NCI-H2227 treated with DMSO at 0.1 percent for 48 hours (cell line): ENCODE data around the gene SLC45A3.

Experiments
- DNase-seq: peaks from one replicate; lab custom pipeline; 2025; lab: John Stamatoyannopoulos, UW

SLC45A3 gene

DNA sequence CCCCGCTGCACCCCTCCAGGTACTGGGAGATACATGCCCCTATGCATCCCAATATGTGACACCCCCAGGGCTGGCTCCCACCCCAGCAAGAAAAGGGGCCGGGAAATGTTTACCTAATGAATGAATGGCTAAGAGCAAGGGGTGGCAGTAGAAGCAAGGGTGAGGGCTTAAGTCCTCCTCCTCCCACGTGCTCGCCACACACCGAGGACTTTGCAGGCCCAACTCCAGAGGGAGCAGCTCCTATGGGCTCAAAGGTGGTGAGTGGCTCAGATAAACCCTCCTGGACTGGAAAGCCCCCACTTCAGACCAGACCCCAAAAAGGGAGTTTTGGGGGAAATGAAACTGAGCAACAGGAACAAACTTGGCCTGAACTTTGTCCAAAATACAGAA lies 11.4 kb downstream of the SLC45A3 start:
- DNase-seq, result no peak

DNA sequence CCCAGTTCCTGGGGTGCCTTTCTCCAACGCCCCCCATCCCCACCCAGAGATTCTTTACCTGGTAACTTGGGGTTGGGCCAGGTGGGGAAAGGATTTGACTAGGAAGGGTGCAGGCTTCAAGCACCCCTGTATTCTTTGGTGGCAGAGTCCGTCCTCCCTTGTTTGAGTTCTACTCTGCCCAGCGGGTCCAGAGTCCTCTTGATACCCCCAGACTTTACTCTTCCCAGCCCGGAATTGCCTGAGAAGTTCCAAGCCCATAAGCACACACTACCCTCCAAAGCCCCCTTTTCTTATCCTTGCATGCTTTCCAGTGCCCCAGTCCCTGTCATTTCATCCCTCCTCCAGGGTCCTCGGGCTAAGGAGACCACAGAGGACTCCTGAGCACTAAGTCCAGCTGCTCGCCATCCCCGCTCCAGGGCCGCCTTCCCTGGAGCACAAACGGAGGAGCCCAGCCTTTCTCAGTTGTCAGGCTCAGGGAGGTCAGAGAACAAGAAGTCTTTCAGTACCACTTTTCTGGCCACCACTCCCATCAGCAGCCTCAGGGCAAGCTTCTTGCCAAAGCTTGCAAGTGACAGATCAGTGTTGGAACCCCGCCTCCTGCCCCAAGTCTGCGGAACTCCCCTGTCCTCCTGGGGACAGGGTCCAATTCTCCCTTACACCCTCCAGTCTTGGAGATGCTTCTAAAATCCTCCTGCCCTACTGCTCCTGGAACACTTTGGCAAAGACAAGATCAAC lies 12.2 kb downstream of the SLC45A3 start:
- no peak for DNase-seq

DNA sequence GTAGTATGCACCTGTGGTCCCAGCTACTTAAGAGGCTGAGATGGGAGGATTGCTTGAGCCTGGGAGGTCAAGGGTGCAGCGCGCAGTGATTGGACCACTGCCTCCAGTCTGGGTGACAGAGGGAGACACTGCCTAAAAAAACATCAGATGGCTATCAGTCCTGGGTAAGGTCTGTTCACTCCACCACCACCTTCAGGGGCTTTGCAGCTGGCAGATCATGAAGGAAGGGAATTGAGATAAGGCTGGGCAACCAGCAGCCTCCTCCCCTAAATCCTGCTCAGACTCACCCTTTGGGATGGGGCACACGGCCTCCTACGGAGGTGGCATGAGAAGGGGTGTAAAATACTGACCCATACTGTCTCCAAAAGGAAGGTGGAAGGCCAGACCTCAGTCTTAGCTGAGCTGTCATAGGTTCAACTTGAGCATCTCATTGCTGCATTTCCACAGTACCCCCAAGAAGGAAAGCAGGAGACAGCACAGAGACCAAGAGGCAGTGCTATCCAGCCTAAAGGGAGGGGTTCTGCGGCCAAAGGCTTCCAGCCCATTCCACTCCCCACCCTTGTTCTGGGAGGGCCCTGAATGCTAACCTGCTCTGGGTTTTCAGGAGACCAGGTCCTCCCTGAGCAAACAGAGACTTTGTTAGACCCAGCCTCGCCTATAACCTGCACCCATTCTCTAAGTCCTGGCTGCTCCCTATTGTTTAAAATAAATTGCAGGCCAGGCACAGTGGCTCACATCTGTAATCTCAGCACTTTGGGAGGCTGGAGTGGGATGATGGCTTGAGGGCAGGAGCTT lies 13.7 kb downstream of the SLC45A3 start:
- DNase-seq, result no peak

DNA sequence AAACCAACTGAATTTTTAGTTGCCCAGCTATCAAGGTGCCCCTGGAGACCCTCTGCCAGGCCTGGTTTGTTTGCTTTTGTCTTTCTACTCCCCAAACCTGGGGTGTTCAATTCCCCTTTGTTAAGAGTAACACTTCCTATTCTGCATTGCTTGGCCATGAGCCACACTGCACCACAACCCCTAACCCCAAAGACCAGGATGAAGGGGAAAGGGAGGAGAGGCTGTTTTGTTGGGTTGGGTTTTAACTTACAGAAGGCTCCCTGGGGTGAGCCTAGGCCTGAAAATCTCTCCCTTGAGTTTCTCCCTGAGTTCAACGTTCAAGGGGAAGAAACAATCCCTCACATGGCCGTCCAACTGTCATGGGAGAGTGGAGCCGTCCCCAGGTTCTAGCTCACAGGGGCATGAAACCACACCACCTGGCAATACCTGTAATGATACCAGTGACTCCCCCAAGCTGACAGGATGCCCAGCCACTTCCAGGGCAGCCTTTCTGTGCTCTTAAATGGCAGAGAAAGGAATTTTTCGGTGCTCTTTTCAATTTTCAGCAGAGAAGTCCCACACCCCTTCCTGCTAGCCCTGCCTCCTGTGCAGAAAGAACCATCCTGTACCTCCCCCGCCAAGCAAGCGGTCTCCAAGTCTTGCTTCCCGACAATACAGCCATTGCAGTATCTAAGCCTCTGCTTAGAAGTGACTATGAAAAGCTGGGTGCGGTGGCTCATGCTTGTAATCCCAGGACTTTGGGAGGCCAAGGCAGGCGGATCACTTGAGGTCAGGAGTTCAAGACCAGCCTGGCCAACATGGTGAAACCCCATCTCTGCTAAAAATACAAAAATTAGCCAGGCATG lies 14.9 kb downstream of the SLC45A3 start:
- no peak for DNase-seq

- DNase-seq, result no peak
These were observed 15.8 kb downstream of the SLC45A3 start for GRCh38 chr1:205664399-205665017.

DNA sequence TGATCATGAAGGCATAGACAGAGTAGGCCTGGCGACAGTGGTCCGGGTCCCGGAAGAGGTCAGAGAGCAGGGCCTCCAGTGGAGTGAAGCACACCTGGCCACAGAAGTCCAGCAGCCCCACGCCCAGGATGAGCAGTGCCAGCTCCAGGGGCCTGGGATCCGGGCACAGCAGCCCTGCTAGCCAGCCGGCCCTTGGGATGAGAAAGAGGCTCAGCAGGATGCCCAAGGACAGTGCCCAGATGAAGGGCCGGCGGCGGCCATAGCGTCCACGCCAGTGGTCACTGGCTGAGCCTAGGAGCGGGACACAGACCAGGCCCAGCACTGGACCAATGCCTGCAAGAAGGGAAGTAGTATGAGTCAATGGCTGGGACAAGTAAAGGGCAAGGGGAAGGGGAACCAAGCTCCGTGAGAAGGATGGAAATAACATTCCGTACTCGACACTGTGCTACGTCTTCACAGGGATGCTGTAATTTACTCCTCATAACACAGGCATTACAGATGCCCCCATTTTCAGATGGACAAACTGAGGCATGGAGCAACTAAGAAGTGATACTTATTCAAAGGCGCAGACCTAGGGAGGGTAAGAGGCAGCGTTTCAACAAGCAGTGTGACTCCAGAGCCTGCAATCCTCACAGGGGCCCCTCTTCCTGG lies 16.9 kb downstream of the SLC45A3 start:
- DNase-seq, result no peak

- no peak for DNase-seq
These were observed 17.5 kb downstream of the SLC45A3 start for GRCh38 chr1:205662791-205663190.

GRCh38 chr1:205662135-205662738 lies 18.1 kb downstream of the SLC45A3 start:
- no peak for DNase-seq

DNA sequence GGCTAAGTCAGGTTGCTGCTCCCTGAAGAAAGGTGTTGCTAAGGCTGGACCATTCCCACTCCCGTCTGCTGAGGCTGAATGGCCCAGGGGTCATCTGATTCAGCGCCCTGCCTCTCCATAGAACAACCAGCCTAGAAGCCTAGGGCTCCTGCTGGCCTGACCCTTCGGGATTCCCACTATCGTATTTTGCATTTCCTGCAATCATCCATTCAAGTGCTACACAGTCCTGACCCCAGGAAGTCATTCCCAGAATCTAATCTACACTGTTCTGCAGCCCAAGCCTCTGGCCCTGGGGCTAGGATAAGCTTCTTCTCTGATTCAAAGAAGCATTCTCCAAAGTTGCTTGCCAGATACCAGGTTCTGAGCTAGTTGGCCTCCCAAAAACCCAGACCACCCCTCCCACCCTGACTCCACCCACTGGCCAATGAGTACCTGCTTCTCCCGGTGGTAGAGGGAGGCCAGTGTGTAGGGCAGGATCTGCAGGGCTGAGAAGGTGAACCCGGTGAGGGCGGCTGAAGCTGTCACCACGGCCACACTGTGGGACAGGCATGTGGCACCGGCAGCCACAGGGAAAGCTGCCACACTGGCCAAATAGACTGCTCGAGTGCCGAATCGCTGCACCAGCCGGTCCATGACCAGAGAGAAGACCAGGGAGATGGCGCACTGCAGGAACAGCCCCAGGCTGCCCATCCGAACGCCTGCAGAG lies 18.7 kb downstream of the SLC45A3 start:
- DNase-seq, result no peak

- DNase-seq, result no peak
These were observed 19.9 kb downstream of the SLC45A3 start for GRCh38 chr1:205660361-205660760.

DNA sequence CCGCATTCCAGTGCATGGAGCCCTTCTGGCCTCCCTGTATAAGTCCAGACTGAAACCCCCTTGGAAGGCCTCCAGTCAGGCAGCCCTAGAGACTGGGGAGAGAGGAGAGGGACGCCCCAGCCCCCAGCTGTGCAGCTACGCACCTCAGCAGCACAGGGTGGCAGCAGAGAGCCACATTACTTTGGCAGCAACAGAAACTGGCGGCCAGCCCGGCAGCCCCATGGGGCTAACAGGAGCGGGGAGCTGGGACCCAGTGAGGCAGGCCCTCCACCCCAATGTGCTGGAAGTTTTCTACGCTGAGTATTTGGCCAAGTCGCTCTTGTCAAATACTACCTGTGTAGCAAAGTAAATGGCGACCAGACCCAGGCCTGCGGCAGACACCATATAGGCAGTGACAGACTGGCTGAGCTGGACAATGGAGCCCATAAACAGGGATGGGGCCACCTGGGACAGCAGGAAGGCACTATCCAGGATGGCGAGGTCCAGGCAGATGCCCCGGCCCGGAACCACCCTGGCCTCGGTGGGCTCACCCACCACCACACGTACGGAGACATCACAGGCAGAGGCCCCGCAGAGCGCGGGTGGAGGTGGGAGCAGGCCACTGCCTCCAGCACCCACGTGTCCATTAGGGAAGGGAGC lies 21.2 kb downstream of the SLC45A3 start:
- DNase-seq, result peak; percentile 23

DNA sequence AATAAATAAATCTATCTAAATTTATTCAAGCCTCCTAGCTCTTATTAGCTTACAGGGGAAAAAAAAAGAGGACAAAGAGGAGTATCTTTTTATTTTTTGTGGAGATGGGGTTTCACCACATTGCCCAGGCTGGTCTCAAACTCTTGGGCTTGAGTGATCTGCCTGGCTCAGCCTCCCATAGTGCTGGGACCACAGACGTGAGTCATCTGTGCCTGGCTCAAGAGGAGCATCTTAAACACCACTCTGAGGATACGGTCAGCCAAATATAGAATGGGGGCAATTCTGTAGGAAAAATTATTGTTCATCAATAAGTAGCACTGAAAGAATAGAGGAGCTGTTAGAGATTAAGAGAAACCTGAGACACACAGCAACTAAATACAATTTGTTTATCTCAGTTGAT lies 24.1 kb downstream of the SLC45A3 start:
- DNase-seq, result no peak

DNA sequence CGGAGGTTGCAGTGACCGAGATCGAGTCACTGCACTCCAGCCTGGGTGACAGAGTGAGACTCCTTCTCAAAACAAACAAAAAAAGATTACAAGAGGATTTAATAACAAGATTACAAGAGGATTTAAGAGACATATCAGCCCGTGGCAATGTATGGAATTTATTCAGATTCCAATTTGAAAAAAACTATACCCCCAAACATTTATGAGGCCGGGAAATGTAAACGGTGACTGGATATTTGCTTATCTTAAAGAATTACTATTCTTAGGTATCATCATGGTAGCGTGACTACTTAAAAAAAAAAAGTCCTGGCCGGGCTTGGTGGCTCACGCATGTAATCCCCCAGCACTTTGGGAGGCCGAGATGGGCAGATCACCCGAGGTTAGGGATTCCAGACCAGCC lies 27.3 kb downstream of the SLC45A3 start:
- no peak for DNase-seq

- no peak for DNase-seq
These were observed 30.1 kb downstream of the SLC45A3 start for GRCh38 chr1:205650241-205650640.

GRCh38 chr1:205645519-205645918 lies 34.8 kb downstream of the SLC45A3 start:
- no peak for DNase-seq

- DNase-seq, result no peak
These were observed 37.5 kb downstream of the SLC45A3 start for GRCh38 chr1:205642679-205643307.

GRCh38 chr1:205639567-205639966 lies 40.7 kb downstream of the SLC45A3 start:
- DNase-seq, result no peak

GRCh38 chr1:205637854-205638468 lies 42.3 kb downstream of the SLC45A3 start:
- no peak for DNase-seq

GRCh38 chr1:205636732-205637131 lies 43.6 kb downstream of the SLC45A3 start:
- no peak for DNase-seq
